Measurements from ENCODE around the gene RBPJL.

Gene RBPJL

DNA sequence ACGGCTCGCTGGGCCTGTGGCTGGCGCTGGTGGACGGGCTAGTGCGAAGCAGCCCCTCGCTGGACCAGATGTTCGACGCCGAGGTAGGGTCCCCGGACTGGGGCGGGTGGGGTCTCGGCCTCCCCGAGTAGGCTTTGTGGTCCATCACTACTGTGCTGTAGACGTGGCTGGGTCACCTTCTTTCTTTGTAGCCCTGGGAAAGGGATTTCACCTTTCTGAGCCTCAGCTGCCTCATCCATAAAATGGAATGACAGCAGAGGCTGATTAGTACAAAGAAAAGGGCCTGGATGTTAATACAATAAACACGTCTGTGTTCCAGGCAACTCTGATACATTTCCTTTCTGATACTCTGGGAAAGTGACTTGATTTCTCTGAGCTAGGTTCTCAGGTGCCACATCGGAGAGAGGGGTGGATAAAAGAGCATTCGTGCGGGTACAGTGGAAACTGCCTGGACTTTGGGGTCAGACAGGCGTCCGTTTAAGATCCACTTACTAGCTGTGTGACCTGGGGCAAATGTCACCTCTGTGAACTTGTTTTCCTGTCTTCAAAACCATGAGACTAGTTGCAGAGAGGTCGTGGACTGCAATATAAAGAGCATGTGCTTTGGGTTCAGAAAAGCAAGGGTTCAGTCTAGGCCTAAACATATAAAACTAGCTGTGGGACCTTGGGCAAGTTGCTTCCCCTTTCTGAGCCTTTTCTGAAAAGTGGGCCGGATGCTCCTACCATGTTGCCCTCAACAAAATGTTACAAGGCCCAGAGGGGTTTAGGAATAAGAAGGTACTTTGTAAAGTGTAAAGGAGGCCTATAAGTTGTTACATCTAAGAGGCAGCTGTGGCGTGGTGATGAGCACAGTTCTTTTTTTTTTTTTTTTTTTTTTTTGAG is 57.2 kb downstream of the RBPJL start:
- DNase-seq: no peak

DNA sequence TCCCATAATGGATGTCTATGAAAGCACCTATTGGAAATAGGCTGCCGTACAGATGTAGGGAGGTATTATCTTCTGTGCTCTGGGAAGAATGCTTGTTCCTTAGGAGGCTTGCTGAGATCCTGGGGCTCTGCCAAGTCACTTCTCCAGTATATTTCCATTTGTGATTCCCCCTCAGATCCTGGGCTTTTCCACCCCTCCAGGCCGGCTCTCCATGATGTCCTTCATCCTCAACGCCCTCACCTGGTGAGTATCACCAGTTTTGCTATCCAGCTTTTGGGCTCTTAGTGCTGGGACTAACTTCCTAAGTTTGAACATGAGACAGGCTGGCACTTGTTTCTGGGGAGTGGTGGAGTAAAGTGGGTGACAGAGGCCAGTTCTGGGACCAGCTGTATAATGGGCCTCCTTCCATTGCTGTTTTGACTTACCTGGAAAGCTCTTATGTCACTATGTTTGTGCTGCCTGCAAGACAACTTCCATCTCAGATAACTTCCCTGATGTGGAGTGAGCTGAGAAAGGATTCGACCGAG is 58.9 kb downstream of the RBPJL start:
- DNase-seq: no peak

DNA sequence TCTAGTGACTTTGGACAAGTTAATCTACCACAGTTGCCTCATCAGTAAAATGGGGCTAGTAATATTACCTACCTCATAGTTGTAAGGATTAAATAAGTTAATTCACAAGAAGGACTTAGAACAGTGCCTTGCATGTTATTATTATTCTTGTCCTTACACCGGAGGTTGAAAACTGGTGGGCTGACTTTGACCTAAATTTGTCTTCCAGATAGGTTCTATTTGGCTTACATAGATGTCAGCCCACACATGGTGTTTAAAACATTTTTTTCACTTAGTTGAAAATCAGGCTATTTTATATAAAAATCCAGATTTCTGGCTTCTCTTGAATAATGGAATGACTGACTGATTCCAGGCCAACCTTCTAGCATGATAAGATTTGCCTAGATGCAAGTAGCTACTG is 59.6 kb downstream of the RBPJL start:
- DNase-seq: no peak

DNA sequence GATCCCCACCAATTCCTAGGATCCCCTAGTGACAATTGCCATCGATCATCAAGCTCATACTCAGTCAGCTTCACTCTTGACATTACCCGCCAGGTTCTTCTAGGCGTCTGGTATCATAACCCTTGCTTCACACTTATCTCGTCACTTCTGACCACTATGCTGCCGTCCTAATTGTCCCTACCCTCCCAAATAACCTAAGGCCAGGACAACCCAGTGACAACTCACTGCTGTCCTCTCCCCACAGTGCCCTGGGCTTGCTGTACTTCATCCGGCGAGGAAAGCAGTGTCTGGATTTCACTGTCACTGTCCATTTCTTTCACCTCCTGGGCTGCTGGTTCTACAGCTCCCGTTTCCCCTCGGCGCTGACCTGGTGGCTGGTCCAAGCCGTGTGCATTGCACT is 60.0 kb downstream of the RBPJL start:
- DNase-seq: no peak

DNA sequence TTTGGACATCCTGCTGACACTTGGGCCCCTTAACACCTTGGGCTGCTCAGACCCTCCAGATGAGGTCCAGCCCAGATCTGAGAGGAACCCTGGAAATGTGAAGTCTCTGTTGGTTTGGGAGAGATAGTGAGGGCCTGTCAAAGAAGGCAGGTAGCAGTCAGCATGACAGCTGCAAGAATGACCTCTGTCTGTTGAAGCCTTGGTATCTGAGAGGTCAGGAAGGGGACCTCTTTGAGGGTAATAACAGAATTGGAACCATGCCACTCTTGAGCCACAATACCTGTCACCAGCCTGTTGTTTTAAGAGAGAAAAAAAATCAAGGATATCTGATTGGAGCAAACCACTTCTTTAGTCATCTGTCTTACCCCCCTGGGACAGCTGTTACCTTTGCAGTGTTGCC is 60.5 kb downstream of the RBPJL start:
- DNase-seq: no peak
